ENCODE results near the gene SLC1A2.
A peak's percentile ranks its signal among the peaks of the same experiment; 100 is the strongest.

Gene SLC1A2

DNA sequence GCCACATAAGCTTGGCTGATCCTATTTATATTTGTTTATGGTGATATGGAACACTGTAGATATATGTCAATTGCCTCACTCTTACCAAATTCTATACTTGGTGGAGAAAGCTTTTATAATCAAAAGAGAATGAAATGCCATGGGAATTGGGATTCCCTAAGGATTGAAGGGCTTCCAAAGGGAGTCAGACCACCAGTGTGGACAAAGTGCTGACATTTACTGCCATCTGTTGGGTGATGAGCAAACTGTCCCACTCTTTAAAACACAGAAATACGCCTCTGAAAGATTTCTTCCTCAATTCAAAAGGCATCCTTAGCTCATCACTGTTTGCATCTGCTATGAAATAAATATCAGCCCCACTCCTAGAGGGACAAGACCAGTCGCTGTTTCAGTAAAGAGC is 7.1 kb downstream of the SLC1A2 start:
- no peak for DNase-seq

DNA sequence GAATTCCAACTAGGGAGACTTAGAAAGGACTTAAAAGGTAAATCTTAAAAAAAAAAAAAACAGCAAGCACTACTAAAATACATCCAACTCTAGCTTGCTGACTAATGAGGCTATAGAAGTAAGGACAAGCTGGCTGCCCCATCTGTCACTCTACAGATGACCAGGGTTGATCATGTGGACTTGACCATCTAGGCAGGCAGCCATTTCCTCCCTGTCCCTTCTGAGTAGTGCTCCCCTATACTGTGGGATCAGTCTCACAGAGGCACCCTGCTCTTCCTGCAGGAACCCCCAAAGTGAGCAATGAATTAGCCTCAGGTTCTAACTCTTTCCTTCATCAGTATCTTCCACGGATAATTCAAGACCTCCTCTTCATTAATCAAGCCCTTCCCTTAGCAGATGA is 12.3 kb downstream of the SLC1A2 start:
- DNase-seq: no peak

DNA sequence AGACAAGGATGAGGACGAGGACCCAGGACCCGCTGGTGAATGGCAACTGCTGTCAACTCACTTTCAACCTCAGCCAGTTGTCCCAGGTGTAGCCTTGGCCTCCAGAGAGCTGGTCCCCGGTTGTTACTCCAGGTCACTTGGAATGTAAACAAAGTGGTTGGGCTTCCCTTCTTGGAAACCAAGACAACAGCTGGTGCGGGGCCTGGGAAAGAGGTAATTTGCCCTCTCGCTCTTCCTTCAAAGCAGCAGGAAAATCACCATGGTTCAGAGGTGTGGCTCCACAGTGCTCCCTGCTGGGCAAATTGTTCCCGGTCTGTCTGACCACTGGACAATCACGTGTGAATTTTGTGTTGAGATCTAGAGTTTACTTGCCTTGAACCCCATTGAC is 15.0 kb downstream of the SLC1A2 start:
- DNase-seq: no peak

DNA sequence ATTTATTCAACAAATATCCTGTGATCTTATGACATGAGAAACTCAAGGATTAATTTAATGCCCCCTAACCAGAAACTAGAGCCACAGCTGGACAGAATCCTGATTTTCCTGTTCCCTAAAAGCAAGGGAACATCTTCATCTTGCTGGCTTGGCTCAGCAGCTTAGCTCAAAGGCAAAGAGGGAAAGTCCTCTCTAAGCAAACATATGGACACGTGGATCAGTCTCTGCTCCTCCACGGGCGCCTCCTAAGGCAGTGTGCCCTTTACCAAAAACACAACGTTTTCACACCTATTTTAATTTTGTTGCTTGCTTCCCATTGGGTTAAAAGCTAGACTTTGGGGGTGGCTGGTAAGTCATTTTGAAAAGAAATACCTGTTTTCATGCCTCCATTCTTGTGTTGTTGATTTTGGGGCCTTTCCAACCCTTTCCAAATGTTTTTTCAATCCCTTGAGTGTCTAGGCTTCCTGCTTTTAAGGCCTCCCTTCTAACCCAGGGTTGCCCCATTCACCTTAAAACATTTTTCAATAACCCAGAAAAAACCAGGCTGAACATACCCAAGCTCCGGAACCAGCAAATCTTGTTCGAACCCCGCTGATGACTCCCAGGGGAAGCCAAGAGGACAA is 15.5 kb downstream of the SLC1A2 start:
- no peak for DNase-seq

DNA sequence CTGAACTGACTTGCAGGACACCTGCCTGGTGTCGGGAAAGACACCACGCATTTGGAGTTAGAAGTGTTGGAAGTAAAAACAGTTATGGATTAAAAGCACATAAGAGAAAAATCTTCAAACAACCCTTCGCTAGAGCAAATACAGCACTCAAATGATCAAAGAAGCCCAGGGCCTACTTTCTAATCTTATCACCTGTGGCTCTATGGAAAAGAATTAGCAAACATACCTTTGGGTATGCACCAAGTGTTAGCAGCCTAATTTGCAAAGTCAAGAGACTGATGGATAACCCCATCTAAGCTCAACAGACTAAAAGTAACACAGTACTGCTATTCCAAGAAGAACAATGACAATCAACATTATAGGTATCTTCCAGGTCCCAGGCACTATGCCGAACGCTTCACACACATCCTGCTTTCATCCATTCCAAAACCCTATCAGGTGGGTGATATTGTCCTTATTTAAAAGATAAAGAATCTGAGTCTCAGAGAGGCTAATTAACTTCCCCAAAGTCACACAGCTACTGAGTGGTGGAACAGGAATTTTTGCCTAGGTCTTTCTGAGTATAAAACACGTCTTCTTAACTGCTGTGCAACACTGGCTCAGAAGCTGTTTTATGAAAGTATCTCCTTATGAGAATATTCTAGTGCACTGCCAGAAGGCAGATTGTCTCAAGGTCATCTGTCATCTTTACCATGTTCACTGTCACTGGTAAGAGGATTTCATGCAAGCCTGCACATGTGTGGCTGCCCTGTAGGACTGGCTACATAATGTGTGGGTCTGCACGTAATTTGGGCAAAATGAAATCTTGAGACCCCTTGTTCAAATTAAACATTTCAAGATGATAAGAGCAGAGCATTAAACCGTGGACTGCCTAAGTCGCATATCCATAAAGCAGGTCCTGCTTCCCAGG is 16.4 kb downstream of the SLC1A2 start:
- DNase-seq: no peak

DNA sequence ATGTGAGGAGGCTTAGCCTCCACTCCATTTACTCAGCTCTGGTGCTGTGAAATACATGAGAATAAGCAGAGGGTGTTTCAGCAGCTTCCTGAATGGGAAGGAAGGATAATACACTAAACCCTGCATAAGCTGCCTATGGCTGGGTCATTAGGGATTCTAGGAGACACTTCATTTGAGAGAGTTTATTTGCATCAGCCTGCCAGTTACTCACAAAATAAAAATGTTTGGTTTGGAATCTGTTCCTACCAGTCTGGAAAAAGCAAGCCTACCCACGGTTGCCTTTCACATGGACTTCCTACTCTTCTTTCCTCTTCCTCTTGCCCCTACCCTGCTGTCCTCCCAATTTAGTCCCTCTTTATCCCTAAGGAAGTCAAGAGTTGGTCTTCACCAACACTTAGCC is 20.5 kb downstream of the SLC1A2 start:
- DNase-seq: no peak

DNA sequence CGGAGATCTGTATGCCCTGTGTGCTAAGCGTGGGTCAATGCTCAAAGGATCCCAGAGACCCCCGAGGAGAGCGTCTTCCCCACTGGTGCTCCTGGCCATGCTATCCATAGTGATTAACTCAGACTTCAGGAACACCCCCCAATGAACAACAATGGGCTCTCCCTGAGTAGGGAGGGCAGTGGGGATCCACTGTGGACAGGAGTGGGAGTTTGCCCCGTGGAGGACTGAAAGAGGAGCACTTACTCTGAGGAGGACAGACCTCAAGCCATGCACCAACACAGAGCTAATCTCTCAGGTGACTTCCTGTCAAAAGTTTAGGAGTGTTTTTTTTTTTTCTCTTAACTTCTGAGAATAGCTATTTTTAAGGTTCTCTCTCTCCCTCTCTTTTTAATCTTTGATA is 24.4 kb downstream of the SLC1A2 start:
- DNase-seq: no peak

DNA sequence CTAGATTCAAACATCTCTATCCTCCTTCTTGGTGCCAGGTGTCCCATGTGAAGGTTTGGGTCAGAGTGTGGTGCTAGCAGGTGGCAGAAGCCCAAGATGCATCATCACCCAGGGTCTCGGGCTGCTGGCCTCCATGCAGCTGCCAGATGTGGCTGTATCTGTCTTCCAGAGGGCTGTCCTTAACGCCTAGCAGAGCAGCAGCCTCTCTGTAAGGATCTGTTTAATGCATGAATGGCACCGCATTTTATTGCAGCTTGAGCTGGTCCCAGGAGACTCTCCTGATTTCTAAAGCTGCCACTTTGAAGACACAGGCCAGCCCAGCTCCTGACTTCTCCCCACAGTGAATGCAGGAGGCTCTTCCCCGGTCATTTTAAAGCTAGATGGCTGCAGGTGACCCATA is 26.3 kb downstream of the SLC1A2 start:
- DNase-seq: no peak

DNA sequence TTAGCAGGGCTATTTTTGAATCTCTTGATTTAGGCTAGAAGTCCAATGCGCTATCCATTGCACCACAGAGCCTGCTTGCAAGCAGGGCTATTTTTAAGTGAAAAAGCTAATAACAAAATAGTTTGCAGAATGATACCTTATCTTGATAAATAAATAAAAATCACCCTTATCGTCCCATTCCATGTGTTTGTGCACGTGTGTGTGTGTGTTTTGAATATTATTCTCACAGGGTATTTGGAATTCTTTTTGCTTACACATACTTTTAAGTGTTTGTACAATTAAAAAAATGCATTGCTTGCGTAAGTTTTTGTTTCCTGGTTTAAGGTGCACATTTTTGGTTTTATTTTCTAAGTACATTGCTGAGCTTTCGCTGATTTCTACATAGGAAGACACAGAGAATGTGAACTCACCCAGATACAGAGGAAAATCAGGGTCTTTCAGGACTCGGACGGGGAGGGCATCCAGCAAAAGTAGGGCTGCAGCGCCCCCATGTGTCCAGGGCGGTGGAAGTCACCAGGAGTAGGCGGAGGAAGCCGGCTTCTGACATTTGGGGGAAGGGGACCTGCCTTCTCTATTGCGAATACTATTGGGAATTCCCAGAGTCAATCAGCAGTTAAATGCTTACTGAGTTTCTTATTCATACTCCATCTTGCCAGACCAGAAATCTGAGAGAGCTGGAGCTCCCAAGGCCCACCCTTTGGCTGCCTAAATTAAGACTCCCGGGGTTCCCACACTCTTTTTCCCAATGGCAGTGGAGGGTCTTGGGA is 27.3 kb downstream of the SLC1A2 start:
- peak; percentile 26 for DNase-seq

DNA sequence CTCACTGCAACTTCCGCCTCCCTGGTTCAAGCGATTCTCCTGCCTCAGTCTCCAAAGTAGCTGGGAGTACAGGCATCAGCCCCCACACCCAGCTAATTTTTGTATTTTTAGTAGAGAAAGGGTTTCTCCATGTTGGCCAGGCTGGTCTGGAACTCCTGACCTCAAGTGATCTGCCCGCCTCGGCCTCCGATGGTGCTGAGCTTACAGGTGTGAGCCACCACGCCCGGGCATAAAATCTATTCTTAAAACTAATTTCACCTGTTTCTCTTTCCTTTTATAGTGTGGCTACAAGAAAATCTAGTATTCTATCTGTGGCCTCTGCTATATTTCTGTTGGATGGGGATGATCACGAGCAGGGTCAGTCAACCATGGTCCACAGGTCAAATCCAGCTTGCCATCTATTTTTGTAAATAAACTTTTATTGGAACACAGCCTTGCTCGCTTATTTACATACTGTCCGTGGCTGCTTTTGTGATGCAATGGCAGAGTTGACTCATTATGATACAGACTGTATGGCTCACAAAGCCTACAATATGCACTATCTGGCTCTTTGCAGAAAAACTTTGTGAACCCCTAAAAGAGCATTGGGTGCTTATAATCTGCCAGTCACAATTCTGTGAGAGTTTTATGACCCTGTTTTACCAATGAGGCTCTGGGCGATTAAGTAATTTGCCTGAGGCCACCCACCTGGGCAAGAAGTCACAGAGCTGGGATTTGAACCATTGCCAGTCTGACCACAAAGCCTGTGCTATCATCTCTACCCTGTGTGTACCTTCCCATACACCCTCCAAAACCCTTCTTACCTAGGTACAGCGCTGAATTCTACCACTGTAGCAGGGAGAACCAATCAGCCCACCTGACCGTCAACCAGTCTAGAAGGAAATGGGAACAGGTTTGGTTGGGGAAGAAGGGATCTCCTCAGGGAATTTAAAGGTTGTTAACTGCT is 28.3 kb downstream of the SLC1A2 start:
- peak; percentile 72 for DNase-seq

DNA sequence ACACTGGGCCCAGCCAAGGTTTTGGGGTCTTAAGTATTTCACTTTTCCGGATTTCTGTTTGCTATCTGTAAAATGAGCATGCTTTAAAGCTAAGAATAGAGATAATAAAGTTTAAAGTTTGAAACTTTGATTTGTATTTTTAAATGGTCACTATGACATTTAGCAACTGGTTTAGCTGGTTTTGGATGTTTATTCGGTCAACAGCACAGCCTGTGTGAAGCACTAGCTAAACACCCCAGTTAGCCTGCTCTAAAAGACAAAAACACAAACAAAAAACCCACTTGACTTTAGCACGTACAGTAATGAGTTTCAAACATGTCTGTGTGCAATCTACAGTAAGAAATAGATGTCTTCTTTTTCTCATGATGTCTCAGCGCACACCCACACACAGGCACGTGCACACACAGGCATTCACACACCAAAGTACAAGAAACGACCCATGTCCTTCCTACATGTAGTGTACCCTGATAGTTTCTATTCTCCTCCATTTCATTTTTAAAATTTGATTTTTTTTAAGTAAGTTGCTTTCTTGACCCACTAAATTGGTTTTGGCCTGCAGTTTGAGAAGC is 29.4 kb downstream of the SLC1A2 start:
- DNase-seq: no peak

DNA sequence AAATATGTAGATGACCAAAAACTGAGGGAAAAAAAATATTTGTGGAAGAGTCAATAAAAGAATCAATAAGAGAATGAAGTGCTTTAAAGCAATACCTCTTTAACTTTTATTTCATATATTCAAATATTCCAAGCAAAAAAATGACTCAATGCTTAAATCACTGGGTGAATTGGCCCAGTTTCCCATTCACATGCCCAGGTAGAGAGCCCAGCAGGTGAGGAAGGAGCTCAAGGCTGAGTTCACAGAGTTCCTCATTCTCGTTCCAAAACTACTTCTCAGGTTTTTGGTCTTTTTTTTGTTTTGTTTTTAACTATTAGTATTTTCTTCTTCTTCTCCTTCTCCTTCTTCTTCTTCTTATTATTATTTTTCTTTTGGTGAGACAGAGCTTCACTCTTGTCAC is 30.2 kb downstream of the SLC1A2 start:
- no peak for DNase-seq

DNA sequence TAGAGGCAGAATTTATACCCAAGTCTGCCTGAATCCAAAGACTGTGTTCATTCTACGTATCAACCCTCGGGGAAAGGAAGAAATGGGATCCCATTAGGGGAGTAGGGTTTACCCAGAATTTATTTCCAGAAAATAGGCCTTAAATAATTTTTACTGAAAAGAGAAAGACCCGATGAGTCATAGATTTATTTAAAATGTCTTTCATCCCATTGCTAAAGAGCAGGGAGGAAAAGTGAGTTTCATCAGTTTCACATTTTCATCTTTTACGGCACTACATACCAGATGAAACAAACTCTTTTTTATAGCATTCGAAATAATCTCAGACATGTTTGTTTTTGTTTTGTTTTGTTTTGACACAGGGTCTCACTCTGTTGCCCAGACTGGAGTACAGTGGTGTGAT is 31.3 kb downstream of the SLC1A2 start:
- no peak for DNase-seq

DNA sequence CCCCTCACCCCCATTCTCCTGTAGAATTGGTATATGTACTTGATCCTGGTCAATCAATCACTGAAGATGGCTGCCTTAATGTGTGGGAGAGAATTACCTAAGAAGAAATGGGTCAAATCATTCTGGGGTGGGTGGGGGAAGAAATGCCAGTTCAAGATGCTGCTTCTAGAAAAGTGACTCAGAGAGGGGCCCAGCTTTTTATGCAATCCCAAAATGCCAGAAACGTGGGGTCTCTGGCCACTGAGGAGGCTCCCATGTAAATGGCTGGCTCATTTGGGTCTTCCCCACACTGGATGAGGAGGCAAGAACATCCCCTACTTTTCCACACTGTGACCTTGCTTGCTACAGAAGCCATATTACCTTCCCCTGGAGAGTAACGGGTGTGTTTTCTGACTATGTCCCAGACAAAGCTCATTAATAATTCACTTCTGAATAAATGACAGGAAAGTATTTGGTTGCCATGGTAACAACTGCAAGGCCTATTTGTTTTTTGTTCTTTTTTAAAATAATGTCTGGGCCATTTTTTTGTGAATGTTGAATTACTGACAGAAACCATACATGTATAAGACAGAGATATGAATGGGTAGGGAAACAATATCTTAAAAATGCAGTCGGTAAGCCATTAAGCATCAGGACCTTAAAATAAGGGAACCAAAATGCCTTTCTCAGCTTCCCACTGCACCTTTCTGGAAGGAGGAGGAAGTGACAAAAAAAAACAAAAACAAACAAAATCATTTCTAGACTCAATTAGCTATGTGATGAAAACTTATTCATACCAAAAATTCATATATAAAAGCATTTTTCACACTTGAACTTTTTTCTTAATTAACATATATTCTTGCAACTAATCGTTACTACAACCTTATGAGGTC is 32.0 kb downstream of the SLC1A2 start:
- DNase-seq: no peak

DNA sequence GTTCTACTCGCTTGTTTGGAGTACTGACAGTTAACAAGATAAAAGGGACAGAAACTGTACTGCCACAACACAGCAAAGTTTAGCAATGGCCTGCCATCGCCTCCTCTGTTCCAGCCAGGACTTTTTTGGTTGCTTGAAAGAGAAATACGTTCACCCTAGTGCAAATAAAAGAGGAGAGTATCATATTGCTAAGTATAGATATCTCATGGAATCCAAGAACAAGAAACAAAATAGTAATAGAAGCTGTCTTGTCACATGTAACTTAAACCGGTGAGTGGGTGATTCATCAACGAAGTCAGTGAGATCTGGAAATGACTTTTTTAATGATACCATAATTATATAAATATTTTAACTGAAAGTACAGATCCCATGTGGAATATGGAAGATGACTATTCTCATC is 35.4 kb downstream of the SLC1A2 start:
- DNase-seq: no peak

DNA sequence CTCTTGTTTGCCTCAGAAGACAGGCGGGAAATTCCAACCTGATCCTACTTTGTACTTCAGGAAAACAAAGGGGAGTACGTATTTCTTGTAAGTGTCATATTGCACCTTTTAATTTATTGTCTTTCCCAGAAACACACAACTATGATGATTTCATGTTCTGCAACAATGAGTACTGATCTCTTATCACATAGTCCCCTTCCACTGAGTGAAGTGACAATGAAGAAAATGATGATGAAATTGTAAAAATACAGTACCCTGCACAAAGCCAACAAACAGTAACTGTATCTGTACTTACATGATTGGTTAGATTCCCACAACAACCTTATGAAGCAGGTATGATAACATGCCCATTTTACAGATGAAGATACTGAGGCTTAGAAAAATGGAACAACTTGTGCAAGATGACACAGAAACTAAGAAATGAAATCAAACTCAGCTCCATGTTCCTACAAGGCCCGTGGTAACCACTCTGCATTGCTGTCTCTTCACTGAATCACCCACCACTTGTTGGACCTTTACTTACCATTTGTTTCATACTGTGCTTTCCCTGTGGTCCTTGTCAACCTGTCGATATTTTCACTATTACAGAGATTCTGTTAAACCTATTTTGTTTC is 37.5 kb downstream of the SLC1A2 start:
- DNase-seq: no peak

DNA sequence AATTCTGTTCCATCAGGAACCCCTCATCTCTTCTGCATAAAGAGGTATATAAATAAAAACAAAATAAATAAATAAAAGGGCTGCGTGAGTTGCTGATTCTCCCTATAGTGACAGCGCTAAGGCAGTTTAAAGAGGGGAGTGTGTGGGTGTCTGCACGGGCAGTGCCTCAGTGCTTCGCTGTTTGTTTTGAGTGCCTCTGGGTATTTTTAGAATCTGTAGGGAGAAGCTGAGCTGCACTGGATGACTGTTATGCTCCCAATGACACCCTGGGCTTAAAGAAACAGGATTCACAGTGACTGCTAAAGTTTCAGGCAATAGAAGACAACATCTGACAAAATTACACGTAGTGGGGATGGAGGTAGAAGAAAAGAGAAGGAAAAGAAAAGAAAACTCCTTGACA is 38.8 kb downstream of the SLC1A2 start:
- DNase-seq: no peak

DNA sequence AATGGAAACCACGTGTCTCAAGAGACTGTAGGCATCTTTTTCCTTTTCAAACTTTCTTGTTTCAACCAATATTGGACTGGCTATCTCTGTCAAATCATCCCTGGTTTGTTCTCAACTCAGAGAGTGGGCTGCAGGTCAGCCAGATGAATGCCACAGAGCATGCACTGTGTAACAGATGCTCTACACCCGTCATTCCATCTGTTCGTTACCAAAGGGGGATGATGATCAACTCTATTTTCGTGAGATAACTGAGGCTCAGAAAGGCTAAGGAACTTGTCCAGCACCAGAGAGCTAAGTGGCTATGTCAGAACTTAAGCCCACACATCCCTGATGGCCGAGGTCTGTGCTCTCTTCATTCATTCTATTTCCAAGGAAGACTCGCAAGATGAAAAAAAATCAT is 42.1 kb downstream of the SLC1A2 start:
- DNase-seq: no peak

DNA sequence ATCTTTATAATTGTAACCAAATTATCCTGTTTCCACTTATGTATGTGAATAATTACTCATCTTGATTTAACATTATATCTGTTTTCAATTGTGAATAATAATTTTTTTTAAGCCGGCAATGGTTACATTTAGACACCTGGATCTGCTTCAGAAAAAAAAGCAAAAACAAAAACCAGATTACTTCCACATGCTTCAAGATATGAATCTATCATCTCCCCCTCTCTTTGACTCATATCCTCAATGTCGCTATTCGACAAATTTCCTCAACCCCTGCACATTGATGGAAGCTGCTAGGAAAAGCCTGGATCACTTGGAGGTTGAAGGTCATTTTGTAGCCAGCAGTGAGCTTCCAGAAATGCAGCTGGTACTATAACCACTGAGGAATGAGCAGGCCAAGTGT is 42.7 kb downstream of the SLC1A2 start:
- no peak for DNase-seq

DNA sequence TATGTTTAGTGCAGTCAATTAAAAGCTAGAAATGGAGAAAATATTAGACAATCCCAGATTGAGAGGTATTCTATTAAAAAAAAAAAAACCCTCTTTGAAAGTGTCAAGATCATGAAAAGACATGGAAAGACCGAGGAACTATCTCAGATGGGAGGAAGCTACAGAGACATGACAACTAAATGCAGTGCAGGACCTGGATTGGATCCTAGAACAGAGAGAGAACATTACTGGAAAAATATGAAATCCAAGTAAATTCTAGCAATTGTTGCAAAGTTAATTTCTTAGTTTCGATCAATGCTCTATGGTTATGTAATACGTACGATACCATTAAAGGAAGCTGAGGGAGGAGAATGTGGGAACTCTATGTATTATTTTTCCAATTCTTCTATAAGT is 43.2 kb downstream of the SLC1A2 start:
- no peak for DNase-seq
